ENCODE results near the gene EMID1.

EMID1 gene

DNA sequence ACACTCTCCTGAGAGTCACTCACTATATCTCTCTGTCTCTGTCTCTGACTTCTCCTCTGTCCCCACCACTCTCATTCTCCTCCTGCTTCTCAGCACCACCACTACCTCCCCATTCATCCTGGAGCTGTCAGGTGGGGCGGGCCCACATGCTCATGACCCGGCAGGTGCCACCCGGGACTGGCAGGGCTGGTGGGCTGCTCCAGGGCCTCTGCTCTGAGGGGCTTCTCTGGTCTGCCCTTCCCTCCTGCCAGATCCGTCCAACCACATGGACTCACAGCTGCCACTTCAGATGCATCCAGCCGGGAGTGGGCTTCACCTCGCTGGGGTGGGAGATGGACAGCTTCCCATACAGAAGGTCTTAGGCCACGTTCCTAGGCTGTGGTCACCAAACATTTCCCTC, 4.8 kb upstream of the EMID1 start:
- DNase-seq = no peak
- ATAC-seq (ENCODE audit: insufficient read depth, low read depth) = no peak
- peaks cover 29% of the 10 kb centered on the region for H3K79me2 ChIP-seq (ENCODE audit: insufficient read depth, low read length)
- H3K27ac ChIP-seq (ENCODE audit: low read length) = peak overlapping the region; percentile 100
- H3K4me1 ChIP-seq (ENCODE audit: insufficient read depth, low read length) = peaks cover 64% of the 10 kb centered on the region
- H3K9me3 ChIP-seq (ENCODE audit: insufficient read depth, low read length, severe bottlenecking) = no peaks in the 10 kb centered on the region
- no peak overlapping the region for H3K4me3 ChIP-seq (ENCODE audit: low read depth in 1 of 2, low read length in 2 of 2)
- TF ChIP-seq, protein P1, sequence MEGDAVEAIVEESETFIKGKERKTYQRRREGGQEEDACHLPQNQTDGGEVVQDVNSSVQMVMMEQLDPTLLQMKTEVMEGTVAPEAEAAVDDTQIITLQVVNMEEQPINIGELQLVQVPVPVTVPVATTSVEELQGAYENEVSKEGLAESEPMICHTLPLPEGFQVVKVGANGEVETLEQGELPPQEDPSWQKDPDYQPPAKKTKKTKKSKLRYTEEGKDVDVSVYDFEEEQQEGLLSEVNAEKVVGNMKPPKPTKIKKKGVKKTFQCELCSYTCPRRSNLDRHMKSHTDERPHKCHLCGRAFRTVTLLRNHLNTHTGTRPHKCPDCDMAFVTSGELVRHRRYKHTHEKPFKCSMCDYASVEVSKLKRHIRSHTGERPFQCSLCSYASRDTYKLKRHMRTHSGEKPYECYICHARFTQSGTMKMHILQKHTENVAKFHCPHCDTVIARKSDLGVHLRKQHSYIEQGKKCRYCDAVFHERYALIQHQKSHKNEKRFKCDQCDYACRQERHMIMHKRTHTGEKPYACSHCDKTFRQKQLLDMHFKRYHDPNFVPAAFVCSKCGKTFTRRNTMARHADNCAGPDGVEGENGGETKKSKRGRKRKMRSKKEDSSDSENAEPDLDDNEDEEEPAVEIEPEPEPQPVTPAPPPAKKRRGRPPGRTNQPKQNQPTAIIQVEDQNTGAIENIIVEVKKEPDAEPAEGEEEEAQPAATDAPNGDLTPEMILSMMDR (IDR thresholded peaks at IDR 0.05; ENCODE audit: borderline replicate concordance, extremely low read depth, low read length, poor library complexity, severe bottlenecking) = no peak
- TF ChIP-seq EZH2 (IDR thresholded peaks at IDR 0.05; ENCODE audit: borderline replicate concordance, low read depth, low read length, severe bottlenecking) = no peak
- peak overlapping the region; percentile 89 for H3K4me2 ChIP-seq (ENCODE audit: insufficient read depth, low read length)
- H2AFZ ChIP-seq (ENCODE audit: low read depth, low read length) = no peak overlapping the region
- no peaks in the 10 kb centered on the region for H4K20me1 ChIP-seq (ENCODE audit: insufficient read depth, low read length)
- H3K9ac ChIP-seq (ENCODE audit: low read depth, low read length) = 0 out of 2 replicates have a peak overlapping the region, but pooled peaks have one; percentile 87
- no peaks in the 10 kb centered on the region for H3K27me3 ChIP-seq (ENCODE audit: insufficient read depth, low read length, poor library complexity)
- peaks cover 15% of the 10 kb centered on the region; the same call in 1 of the 2 replicates for H3K36me3 ChIP-seq (ENCODE audit: insufficient read depth, low read length)

DNA sequence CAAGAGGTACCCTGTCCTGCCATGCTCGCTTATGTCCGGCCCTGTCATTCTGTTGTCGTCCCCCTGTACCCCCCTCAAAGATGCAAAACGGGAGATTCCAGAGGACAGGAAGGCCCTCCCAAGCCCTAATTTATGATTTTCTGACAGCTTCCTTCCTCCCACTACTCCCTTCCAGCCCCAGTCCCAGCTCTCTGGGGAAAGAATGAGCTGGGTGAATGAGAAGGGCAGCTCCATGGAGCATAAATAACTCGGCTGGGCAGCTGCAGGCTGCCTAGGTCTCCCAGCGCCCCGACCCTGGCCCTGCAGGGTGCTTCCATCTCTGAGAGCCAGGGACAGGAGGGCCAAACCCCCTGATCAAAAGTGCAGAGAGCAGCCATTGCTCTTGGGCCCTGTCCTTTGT, 3.9 kb upstream of the EMID1 start:
- no peak for DNase-seq
- Histone ChIP-seq H3K4me3 (ENCODE audit: low read depth in 1 of 2, low read length in 2 of 2) (peak overlapping the region in 1 of 2 experiments; percentile 51; a peak in 2 of 4 replicates), H3K9ac (ENCODE audit: low read depth, low read length) (peak overlapping the region; percentile 87), H3K4me2 (ENCODE audit: insufficient read depth, low read length) (peak overlapping the region; percentile 89), H3K27me3 (ENCODE audit: insufficient read depth, low read length, poor library complexity) (no peaks in the 10 kb centered on the region), H3K9me3 (ENCODE audit: insufficient read depth, low read length, severe bottlenecking) (no peaks in the 10 kb centered on the region), H3K4me1 (ENCODE audit: insufficient read depth, low read length) (peaks cover 69% of the 10 kb centered on the region), H3K27ac (ENCODE audit: low read length) (peak overlapping the region; percentile 100), H2AFZ (ENCODE audit: low read depth, low read length) (peak overlapping the region; percentile 63; the same call in 1 of the 2 replicates), H4K20me1 (ENCODE audit: insufficient read depth, low read length) (no peaks in the 10 kb centered on the region), H3K36me3 (ENCODE audit: insufficient read depth, low read length) (peaks cover 15% of the 10 kb centered on the region; the same call in 1 of the 2 replicates), H3K79me2 (ENCODE audit: insufficient read depth, low read length) (peaks cover 38% of the 10 kb centered on the region)
- ATAC-seq (ENCODE audit: insufficient read depth, low read depth) = no peak
- TF ChIP-seq EZH2 (IDR thresholded peaks at IDR 0.05; ENCODE audit: borderline replicate concordance, low read depth, low read length, severe bottlenecking) = no peak
- TF ChIP-seq, protein P1 (IDR thresholded peaks at IDR 0.05; ENCODE audit: borderline replicate concordance, extremely low read depth, low read length, poor library complexity, severe bottlenecking) = no peak

DNA sequence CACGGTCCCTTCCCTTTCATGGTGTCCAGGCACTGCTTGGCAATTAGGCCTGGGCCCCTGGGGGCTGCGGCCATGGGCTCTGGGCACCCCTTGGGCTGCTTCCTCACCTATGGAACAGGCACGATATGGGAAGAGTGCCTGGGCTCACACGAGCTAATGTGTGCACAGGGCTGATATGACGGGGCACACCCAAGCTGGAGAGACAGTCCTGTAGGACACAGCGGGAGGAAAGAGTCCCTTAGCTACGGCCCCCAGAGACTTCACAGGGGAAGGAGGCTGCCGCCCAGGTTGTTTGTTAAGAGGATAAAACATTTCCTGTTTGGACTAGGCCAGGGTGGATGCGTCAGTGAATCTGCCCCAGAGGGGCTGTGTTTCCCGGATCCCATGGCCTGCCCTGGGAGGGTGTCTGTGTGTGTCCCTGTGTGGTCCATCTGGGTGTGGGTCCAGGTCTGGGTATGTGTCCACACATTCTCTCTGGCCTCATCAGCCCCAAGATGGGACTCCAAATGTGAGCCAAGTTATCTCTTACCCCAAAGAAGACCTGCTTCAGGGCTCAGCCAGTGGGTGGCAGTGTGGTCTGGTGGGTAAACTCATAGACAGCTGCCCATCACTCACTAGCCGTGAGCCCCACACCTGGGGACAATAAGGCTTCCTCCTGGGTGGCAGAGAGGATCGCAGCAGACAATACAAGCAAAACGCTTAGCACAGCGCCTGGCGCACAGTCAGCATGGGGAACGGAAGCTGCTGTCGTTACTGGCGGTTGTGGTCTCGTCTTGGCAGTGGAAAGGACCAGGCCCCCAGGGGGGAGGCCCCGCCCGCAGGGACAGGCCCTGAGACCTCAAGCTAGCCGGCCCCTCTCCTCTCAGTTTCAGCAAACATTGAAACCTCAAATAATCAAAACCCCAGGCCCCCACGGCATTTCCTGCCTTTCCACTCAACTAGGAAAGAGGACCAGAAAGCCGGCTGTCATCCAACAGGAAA, 3.2 kb upstream of the EMID1 start:
- peak; percentile 96 for DNase-seq
- Histone ChIP-seq H3K36me3 (ENCODE audit: insufficient read depth, low read length) (peaks cover 16% of the 10 kb centered on the region; the same call in 1 of the 2 replicates), H3K4me3 (ENCODE audit: low read depth in 1 of 2, low read length in 2 of 2) (peak overlapping the region in 1 of 2 experiments; percentile 51; a peak in 2 of 4 replicates), H4K20me1 (ENCODE audit: insufficient read depth, low read length) (no peaks in the 10 kb centered on the region), H3K79me2 (ENCODE audit: insufficient read depth, low read length) (peaks cover 45% of the 10 kb centered on the region), H3K9me3 (ENCODE audit: insufficient read depth, low read length, severe bottlenecking) (no peaks in the 10 kb centered on the region), H3K27ac (ENCODE audit: low read length) (peak overlapping the region; percentile 100), H3K9ac (ENCODE audit: low read depth, low read length) (peak overlapping the region; percentile 87), H2AFZ (ENCODE audit: low read depth, low read length) (peak overlapping the region; percentile 63), H3K27me3 (ENCODE audit: insufficient read depth, low read length, poor library complexity) (no peaks in the 10 kb centered on the region), H3K4me2 (ENCODE audit: insufficient read depth, low read length) (peak overlapping the region; percentile 89), H3K4me1 (ENCODE audit: insufficient read depth, low read length) (peaks cover 76% of the 10 kb centered on the region)
- TF ChIP-seq EZH2 (IDR thresholded peaks at IDR 0.05; ENCODE audit: borderline replicate concordance, low read depth, low read length, severe bottlenecking) = no peak
- TF ChIP-seq, protein P1 (IDR thresholded peaks at IDR 0.05; ENCODE audit: borderline replicate concordance, extremely low read depth, low read length, poor library complexity, severe bottlenecking) = peak; percentile 85
- peak; percentile 85 for ATAC-seq (ENCODE audit: insufficient read depth, low read depth)

Measured in DND-41 (cell line).